Measurements from ENCODE around the gene TPP2. TPM values are rescaled to one million over a fixed set of nuclear protein-coding genes. Genes with fewer than 3 reads are reported as not detected.
A peak's percentile ranks its signal among the peaks of the same experiment; 100 is the strongest.

Gene TPP2
- total RNA-seq (2014; rRNA removed; shearing (Covaris generic)) (31.1 and 31.4 TPM in 2 replicates), total RNA-seq (2022) (36.3 and 39.7 TPM in 2 replicates), Bru-seq, nascent RNA (percentile 84 among the genes with signal in this experiment), BruChase-seq, experiment 1, labeled RNA remaining after a 6-hour chase (percentile 77 among the genes with signal in this experiment), BruChase-seq, experiment 2, labeled RNA remaining after a 2-hour chase (percentile 80 among the genes with signal in this experiment)
- long read RNA-seq, transcript TPP2-202 (29 exons, 3,931 nt), result major isoform, 10 of 26 reads
- long read RNA-seq, partial matches to known transcripts, result 4 of 26 reads
- long read RNA-seq, other reads (novel, unspliced or antisense), result 11 of 26 reads

- intact Hi-C loops (cut with micrococcal nuclease; ENCODE audit: unreplicated experiment), result loop anchor here (1.0 to 5.0 kb wide), 2 partner anchors 154 to 250 kb away; partner anchors contain the start of gene ERCC5
- BruUV-seq (replicated peaks), result no TSS peak
- peak; percentile 93 for DNase-seq (ENCODE audit: low spot score)
These were observed at the start of gene TPP2 for GRCh38 chr13:102596147-102597028. TSS of gene TPP2 (plus strand) at chr13:102596986. CDS start at chr13:102597039, 53 bp downstream.

GRCh38 chr13:102548811-102549210, 48.0 kb upstream of the TPP2 start:
- intact Hi-C loops (cut with micrococcal nuclease; ENCODE audit: unreplicated experiment), result no loop called here
- no TSS peak for BruUV-seq (replicated peaks)
- CTCF ChIA-PET (ENCODE audit: unreplicated experiment), result no interaction called here
- Histone ChIP-seq H3K27ac (ENCODE audit: low read depth, low read length, poor library complexity, severe bottlenecking) (no peak overlapping the region), H3K79me2 (ENCODE audit: insufficient read depth, low read depth, low read length) (no peaks in the 10 kb centered on the region), H4K20me1 (ENCODE audit: insufficient read depth, low read length) (no peaks in the 10 kb centered on the region), H2AFZ (ENCODE audit: low read length) (no peak overlapping the region), H3K9me3 (ENCODE audit: low read length) (no peaks in the 10 kb centered on the region), H3K9me2 (ENCODE audit: insufficient read depth, low read length) (no peaks in the 10 kb centered on the region), H3K36me3 (ENCODE audit: insufficient read depth, low read length) (no peaks in the 10 kb centered on the region), H3K4me1 (ENCODE audit: insufficient read depth, low read length, poor library complexity, severe bottlenecking) (no peaks in the 10 kb centered on the region), H3K4me3 (ENCODE audit: low read depth, low read length, poor library complexity, severe bottlenecking) (no peak overlapping the region), H3K4me2 (ENCODE audit: low read length) (no peak overlapping the region)
- DNase-seq (ENCODE audit: low spot score), result no peak
- TF ChIP-seq EZH2phosphoT487 (IDR thresholded peaks at IDR 0.05; ENCODE audit: borderline replicate concordance, low read depth, low read length) (no peak), CTCF (conservative IDR thresholded peaks at IDR 0.05; ENCODE audit: low read length) (no peak)
- POLR2A ChIA-PET, result no interaction called here

More at GRCh38 chr13:102596147-102597028, at the start of gene TPP2:
- Histone ChIP-seq H3K4me3 (ENCODE audit: low read depth, low read length, poor library complexity, severe bottlenecking) (peak within 1 kb of the TSS; percentile 86), H4K20me1 (ENCODE audit: insufficient read depth, low read length) (peaks cover 11% of the 10 kb centered on the region), H3K4me1 (ENCODE audit: insufficient read depth, low read length, poor library complexity, severe bottlenecking) (peaks cover 24% of the 10 kb centered on the region), H2AFZ (ENCODE audit: low read length) (peak within 1 kb of the TSS; percentile 55; the same call in 1 of the 2 replicates), H3K79me2 (ENCODE audit: insufficient read depth, low read depth, low read length) (peaks cover 59% of the 10 kb centered on the region), H3K9me2 (ENCODE audit: insufficient read depth, low read length) (no peaks in the 10 kb centered on the region), H3K4me2 (ENCODE audit: low read length) (peak within 1 kb of the TSS; percentile 95), H3K36me3 (ENCODE audit: insufficient read depth, low read length) (peaks cover 5% of the 10 kb centered on the region; the same call in 1 of the 2 replicates), H3K27ac (ENCODE audit: low read depth, low read length, poor library complexity, severe bottlenecking) (peak within 1 kb of the TSS; percentile 91), H3K9me3 (ENCODE audit: low read length) (no peaks in the 10 kb centered on the region)
- TF ChIP-seq EZH2phosphoT487 (IDR thresholded peaks at IDR 0.05; ENCODE audit: borderline replicate concordance, low read depth, low read length), result no peak
- TF ChIP-seq CTCF (conservative IDR thresholded peaks at IDR 0.05; ENCODE audit: low read length), result no peak
- ChIA-PET CTCF (ENCODE audit: unreplicated experiment) (no interaction called here), POLR2A (interaction anchor here (1.6 to 1.9 kb wide), 2 partner anchors 249 to 250 kb away, joined by 4 to 6 read pairs; no protein-coding TSS in a partner anchor)
